Activated T-cell treated with anti-CD3 and anti-CD28 coated beads for 1 hour (primary cell): Measurements from ENCODE around the gene ABCF2.

Source experiments
- DNase-seq: peaks from one replicate; pipeline ENCODE4 v3.0.0-alpha.2; 2020; ENCODE audit warnings: low read depth

The ABCF2 gene

DNA sequence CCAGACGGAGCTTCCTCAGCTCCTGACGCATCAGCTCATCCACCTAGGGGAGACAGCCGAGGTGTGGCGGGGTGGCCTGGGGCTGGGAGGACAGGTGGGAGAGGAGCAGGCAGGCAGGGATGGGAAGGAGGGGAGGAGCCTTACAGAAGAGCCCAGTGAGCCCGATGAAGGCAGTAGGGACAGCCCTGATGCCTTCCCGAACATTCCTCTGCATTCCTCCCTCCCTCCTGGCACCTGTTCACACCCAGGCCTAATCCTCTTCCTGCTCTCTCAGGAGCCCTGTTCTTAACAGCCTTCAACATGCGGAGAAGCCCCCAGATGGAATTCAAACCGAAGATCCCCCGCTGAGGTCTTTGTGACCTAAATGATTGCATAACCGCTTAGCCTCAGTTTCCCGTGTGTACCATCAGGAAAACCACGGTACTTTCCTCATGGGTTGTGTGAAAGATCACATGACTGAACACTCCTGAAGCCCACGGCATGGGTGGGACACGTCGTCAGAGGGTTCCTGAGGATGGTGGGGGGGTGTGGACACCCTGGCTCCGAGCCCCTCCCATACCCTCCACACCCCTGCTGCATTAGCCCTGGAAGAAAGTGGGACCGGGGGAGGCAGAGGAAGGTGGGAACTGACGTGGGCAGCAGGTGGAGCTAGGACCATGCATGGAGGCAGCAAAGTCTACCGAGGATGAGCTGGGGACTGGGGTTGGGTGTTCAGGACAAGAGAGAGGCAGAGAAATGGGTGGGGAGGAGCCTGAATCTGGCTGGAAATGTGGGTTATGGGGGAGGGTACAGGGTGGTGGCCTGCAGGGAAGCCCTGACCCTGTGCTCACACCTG, 31.2 kb downstream of the ABCF2 start:
- no peak for DNase-seq

DNA sequence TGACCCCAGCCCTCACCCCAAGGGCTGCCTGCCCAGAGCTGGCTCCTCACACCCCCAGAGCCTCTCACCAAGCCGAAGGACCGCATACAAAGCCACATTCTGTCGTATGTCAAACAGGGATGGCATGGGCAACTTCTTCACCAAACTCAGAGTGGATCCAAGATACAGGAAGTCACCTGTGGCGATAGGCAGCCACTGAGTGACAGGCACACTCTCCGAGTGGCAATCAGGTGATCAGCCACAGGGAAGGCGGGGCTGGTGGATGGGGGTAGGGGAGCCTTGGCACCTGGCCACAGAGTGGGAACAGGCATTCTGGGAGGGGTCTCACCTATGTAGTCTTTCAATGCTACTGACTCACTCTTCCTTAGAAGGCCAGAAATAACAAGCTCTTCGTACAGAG, 32.8 kb downstream of the ABCF2 start:
- DNase-seq = no peak

DNA sequence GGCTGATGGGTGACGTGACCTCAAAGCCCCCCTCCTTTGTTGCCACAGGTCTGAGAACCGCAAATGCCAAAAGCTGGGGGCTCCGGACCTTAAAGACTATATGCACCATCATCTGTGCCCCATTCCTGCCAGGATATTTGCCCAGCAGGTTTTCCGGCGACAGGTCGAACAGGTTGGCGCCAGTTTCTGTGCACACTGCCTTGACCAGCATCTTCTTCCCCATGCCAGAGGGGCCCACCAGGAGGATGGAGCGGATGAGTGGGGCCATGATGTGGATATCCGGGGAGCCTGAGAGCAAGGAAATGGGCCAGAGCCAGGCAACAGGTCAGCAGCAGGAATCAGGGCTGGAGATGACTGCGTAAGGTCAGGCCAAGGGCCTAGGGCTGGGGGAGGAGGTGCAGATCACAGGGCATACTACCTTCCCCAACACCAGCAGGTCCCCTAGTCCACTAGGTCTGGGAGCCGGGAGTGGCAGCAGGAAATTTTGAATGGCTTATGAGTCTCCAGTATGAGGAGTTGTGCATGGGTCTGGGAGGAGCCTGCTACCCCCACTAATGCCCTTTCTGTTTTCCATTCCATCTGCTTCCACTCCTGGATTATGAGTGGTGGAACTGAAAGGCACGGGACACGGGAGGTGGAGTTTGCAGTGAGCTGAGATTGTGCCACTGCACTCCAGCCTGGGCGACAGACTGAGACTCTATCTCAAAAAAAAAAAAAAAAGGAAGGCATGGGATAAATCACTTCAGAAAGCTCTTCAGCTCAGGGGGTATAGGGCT, 33.6 kb downstream of the ABCF2 start:
- DNase-seq = no peak

DNA sequence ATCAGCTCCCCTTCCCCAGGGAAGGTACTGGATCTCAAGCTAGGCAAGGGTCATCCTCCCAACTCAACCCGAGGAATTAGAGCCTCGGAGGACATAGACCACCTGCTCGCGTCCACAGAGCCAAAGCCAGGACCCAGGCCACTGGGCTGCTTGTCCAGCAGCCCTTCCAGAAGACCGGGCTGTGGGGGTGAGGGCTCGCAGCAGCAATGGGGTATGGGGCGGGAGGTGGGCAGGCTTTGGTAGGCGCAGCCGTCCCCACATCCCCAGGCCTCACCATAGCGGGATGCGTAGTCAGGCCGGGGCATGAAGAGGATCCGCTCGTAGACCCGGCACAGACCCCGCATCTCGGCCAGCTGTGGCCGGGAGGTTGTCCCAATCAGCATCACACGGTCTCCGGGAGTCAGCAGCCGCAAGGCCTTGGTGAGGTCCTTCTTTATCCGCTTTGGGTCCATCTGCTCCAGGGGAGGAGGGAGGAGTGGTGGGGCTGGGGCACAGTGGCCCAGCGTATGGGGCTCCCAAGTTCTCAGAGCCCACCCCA, 34.9 kb downstream of the ABCF2 start:
- DNase-seq = no peak

DNA sequence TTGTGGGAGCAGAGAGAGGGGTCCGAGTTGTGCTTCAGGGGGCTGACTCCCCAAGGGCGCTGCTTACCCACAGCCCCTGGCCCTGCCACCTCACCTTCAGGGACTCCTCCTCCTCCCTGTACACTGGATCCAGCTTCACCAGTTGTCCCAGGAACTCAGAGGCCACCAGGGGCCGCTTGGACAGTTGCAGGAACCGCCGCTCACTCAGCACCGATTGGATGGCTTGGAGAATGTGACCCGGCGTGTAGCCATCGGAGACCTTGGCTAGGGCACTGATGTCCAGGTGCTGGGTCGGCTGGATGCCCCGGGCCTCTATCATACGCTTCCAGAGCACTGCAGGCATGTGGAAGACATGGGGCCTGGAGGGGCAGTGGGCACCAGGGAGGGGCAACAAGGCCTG, 35.5 kb downstream of the ABCF2 start:
- DNase-seq = no peak

DNA sequence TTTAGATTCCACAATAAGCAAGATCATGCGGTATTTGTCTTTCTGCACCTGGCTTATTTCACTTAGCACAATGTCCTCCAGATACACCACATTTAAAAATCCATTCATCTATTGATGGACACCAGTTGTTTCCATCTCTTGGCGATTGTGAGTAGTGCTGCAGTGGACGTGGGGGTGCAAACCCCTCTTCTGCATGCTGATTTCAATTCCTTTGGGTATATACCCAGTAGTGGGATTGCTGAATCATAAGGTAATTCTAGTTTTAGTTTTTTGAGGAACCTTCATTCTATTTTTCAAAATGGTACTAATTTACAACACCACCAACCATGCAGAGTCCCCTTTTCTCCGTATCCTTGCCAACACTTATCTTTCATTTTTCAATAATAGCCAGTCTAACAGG, 38.0 kb downstream of the ABCF2 start:
- no peak for DNase-seq

DNA sequence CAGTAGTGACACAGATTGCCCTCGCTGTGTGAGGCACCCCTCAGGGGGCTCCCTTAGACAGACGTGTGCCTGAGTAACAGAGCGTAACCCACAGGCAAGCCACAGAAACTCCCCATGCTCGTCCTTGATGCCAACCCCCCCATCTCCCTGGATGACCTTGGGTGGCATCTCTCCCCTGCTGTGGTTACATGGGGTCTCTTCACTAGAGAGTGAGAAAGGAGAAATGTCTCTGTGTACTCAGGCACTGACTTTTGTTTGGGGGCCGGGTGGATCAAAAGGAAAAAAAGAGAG, 38.8 kb downstream of the ABCF2 start:
- DNase-seq = no peak

DNA sequence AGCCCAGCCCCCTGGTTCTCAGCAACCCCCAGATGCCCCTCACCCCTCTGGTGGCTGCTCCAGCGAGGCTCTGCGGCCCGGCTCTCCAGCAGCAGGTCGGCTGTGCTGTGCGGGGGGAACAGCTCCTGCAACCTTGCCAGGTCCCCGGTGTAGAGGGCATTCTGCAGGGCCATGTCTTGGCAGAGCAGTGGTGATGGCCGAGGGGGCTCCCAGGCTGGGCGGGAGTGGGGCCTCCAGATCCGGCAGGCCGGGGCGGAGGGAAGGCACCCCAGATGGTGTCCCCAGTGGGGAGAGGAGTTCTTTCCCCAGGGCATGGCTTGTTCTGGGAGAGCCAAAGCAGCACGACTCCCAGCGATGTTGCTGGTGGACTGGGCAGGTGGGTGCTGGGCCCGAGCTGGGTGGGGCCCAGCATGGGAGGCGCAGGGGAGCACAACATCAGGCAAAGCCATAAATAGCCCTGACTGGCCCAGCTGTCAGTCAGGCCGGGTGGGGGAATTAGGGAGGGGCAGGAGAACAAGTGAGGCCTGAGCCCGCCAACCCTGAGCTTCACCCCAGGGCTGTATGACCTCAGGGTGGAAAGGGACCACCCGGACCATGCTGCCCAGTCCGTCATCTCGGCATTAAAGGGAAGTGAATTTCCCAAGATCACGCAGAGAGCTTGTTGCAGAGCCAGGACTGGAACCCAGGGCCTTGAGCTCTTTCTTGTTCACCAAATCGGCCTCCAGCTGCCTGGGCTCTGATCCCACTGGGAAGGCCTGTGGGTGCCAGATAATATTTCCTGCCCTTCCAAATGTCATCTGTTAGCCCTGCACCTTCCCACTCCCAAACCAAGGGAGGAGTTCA, 39.4 kb downstream of the ABCF2 start:
- no peak for DNase-seq

DNA sequence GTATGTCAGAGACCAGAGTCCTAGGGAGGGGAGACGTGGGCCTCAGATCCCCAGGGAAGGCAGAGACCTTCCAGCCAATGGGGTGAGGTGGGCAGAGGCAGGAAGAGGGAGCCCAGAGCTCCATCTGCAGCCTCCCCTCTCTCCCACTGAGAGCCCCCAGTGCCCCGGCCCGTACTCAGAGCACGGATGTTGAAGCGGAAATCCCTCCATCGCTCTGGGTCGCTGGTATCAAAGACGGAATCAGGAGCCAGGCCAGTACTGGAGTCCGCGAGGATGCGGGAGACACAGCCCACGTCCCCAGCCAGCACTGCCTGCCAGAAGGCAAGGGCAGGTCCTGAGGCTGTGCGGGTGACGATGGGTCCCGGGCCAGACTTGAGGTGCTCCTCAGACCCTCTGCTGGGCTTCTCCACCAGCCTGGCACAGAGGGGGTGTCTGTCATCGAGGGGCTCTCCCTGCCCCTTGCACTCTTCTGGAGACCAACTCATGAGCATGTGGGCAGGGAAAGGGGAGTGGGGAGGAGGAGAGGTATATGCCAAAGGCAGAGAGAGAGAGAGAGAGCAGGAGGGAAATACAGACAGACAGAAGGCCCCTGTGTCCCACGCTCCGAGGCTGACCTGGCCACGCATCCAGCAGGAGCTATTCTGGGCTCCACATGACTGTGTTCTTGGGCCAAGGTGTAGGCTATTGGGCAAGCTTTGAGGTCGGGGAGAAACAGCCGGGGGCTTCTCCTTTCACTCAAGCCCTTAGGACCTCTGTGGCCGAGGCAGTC, 40.2 kb downstream of the ABCF2 start, which contains the start of gene ASB10:
TSS of gene ASB10 (minus strand) at position 611 of the 769 bp plus-strand sequence. CDS start at position 491, 120 bp downstream.
- no peak for DNase-seq

DNA sequence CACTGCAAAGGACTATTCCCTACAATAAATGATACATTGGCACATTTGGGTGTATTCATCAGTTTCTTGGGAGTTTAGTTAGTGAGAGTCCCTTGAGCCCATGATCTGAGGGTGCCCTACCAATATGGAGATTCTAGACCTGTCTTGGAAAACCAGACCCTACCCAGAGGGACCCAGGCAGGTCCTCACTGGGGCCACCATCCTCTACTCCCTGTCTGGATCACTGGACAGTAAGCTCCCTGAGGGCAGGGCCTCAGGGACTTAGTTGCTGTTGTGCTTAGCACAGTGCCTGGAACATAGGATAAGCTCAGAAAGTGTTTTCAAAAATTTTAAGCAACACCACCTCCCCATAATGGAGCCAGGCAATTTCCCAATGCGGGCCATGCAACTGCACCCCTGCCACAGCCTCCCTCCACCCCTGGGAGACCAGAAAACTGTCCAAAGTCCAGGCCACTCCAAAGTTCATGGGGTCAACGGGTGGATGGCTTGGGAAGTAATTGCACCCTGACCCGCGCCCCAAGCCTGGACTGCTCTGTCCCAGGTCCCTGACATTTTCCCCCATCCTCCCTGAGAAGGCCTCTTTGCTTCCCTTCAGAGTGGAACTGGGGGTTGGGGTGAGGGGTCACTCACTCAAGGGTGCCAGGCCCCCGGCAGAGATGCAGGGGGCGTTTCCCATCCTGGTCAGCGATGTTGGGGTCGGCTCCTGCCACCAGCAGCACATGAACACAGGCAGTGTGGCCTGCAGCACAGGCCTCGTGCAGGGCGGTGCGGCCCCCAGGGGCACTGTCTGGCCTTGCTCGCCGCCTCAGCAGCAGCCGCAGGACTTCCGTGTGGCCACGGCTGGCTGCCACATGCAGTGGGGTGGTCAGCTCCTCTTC, 41.0 kb downstream of the ABCF2 start:
- no peak for DNase-seq

DNA sequence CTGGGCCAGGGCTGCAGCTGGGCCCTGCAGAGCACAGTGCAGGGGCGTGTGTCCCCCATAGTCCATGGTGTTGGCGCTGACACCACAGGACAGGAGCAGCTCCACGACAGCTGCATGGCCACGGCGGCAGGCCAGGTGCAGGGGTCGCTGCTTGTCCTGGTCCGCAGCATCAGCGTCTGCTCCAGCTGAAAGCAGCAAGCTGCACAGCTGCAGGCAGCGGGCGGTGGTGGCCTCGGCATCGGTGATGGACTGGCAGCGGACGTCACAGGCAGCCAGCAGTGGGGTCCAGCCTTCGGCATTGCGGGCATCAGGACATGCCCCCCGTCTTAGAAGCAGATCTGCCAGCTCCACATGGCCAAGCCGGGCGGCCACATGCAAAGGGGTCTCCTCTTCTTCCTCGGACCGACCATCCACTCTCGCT, 46.0 kb downstream of the ABCF2 start:
- no peak for DNase-seq

DNA sequence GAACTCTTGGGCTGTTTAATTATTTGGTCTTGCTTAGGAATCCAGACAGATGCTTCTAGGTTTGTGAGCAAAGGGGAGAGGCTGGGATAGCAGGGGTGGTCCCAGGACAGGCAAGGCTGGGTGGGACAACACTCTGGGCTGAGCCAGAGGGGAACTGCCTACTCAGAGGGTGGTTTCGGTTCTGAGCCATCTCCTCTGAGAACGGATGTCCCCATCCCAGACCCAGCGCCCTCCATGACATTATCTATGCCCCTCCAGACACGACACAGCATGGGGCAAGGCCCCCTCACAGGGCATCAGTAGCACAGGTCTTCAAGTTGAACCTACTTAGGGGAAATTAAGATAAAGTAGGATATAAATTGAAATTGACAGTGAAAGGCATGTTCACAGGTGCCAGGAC, 47.1 kb downstream of the ABCF2 start:
- no peak for DNase-seq

DNA sequence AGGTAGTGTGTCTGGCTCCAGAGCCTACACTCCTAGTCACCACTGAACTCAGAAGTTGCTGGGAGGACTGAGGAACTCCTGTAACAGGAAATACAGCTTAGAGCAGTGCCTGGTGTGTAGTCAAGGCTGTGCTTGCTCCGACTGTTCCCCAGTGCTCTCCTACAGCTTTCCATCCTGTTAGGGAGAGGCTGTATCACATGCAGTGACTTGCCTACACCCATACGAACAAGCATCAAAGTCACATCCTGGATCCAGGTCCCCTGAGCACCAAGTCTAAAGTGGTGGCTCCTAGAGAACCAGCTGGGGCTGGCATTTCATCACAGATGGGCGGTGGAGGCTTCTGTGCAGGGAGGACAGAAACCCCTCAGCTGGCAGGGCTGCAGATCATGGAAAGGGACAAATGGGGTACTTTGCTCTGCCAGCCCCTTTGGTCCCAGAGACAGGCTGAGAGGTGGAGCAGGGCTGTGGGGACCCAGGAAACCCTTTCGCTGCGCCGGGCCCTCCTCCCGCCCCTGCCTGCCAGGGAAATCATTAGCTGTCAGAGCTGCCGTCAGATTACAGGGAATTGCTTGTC, 47.6 kb downstream of the ABCF2 start:
- DNase-seq = no peak

DNA sequence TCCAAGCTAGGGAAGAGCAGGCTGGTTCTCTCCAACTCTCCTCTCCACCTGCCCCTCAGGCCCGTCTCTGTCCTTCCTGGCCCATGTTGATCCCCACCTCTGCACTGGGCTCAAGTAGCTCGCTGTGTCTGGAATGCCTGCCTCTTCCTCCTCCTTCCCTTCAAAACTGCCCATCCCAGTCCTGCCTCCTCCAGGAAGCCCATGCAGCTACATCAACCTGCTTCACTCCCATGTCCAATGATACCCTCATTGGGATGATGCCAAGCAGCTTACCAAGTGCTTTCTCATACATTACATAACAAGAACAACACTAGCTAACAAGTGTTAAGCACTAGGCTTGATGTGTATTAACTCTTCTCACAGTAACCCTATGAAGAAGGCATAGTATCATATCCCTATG, 48.2 kb downstream of the ABCF2 start:
- no peak for DNase-seq

DNA sequence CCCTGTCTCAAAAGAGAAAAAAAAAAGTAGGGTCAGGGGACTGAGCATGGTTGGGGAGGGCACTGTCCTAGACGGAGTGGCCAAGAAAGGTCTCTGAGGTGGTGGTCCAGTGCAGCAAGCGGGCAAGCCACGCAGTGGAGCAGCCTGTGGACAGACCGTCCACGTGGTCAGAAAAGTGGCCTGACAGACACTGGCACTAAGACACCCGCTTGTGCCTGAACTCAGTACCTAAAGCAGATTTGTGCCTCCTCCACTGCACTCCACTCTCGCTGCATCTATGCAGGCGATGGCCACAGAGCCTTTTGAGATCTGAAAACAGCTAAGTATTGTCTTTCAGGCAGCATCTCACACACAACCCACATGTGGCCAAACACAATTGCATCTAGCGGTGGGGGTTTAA, 48.8 kb downstream of the ABCF2 start:
- DNase-seq = no peak

DNA sequence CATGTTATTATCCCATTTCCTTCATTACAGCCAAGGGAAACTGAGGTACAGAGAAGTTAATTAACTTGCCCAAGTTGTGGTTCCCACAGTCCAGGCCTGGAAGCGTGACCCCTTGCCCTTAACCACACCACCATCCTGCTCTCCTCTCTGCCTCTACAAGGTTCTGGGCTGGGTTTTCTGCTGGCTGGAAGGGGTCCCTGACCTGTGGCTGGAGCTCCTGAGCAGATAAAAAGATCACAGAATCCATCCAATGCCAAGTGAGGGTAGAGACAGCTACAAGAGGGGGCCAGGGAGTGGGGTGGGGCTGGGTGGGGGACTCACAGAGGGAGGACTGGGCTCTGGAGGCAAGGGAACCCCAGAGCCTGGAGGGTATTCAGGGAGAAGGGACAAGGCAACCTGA, 49.7 kb downstream of the ABCF2 start:
- no peak for DNase-seq

DNA sequence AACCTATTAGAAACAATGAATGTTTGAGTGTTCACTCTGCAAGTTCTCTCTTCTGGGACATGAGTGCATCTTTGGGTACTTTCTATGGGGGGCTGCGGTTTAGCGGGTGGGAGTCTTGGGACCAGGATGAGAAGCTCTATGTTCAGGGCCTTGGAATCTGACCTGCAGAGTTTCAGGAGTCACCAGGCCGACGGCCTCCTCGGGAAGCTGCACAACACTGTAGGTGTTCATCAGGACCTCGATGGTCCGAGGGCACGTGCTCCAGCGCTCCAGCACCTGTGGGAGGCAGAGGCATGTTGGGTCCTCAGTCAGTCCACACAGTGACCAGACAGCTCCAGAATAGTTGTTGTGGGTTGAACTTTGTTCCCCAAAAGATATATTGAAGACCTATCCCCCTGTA, 50.6 kb downstream of the ABCF2 start:
- no peak for DNase-seq

DNA sequence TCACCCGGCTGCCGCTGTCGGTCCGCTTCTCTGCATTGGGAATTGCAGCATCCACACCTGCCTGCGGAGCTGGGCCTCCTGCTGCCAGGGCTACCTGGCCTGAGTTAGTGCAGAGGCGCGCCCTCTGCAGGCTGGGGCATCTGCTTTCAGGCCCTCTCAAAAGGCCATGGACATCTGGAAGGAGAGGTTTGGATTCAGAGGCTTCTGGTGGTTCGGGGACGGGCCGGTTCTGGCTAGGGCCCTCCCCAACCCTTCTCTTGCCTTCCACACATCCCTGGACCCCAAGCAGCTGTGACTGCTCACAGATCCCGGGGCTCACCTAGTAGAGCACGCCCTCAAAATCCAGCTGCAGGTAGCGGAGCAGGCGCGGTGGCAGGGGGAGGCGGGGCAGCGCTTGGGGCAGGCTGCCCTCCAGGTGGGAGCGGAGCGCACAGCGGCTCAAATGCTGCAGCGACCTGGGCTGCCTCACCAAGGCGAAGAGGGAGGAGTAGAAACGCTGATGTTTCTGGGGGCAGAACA, 51.2 kb downstream of the ABCF2 start:
- DNase-seq = no peak

DNA sequence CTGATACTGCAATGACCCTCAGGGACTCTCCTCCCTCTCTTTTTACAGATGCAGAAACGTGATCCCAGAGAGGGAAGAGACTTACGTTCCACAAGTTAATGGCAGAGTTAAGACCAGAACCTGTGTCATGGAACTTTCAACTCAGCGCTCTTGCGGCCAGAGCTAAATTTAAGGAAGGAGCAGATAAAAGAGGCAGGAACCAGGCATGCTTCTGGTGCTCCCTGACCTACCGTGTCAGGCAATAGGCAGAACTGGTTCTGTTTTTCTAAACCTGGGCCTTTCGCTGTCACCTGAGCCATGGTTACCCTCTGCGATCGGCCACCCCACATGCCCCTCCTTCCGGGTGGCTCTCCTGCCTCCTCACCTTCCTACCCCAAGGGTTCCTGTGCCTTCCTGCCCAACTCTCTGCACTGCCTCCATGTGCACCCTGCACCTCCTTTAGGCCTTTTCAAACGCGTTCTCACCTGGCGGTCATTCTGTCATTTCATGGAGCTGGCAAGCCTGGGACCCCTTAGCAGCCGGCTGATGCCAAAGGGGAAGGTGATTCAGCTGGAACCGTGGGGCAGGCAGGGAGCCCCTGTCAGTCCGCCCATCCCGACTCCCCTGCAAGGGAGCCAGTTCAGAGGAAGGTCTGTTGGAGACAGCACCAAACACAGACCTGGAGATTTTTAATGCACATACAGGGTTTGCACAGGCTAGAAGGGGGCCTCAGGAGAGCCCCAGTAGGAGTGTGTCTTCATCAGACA, 51.8 kb downstream of the ABCF2 start:
- no peak for DNase-seq
